Spleen (tissue), 7 donors: Measurements from ENCODE around the gene CR2.

ENCODE experiments used
- CTCF ChIP-seq, 11 experiments: fragments of 200-600 bp in 7 of 11; fragments of 450-650 bp in 4 of 11; sonication (generic) in 4 of 11; IDR thresholded peaks in 8 of 11; conservative IDR thresholded peaks in 3 of 11; 1 replicate in 7 of 11; 2 replicates in 4 of 11; pipeline versions ENCODE4 v1.4.0 to v1.8.0; 2016 to 2021; ENCODE audit warnings: antibody characterized with exemption in 11 of 11, inconsistent platforms in 4 of 11, mild to moderate bottlenecking in 1 of 11
- POLR2A ChIP-seq, 3 donors: fragments of 450-650 bp; IDR thresholded peaks; one replicate each; pipeline ENCODE4 v1.5.1; 2017; ENCODE audit warnings: antibody characterized with exemption in 3 of 3, mild to moderate bottlenecking in 1 of 3
- POLR2AphosphoS5 ChIP-seq, 3 donors: sonication (generic); formaldehyde crosslinking; IDR thresholded peaks; one replicate each; pipeline ENCODE4 v1.5.1; 2017; ENCODE audit warnings: antibody characterized with exemption in 3 of 3
- donor health status: DM: no; HTN: no; CAD: no; lungs with moderate emphysema.
- donor health status: DM: no; HTN: no; CAD: no.
- donor health status: DM: no; HTN: no; CAD: no.

GRCh38 chr1:207414606-207415108, 39.5 kb upstream of the CR2 start:
- TF ChIP-seq CTCF (IDR thresholded peaks at IDR 0.05 in 8 of 11, conservative IDR thresholded peaks at IDR 0.05 in 3 of 11) (no peak), POLR2A (IDR thresholded peaks at IDR 0.05) (no peak), POLR2AphosphoS5 (IDR thresholded peaks at IDR 0.05) (peak in 1 of 3 donors; percentile 63)
